Endothelial cell (in vitro differentiated cells): Measurements from ENCODE around the gene ZNF593. TPM values are rescaled to one million over a fixed set of nuclear protein-coding genes. Genes with fewer than 3 reads are reported as not detected.

Source experiments
- DNase-seq: peaks from one replicate; pipeline ENCODE4 v3.0.0; 2021; ENCODE audit warnings: low spot score
- H3K27ac Mint-ChIP-seq: one replicate; pipeline ENCODE4 v1.8.0; 2021; ENCODE audit warnings: mixed read lengths, inconsistent platforms; ENCODE audit not compliant: unreplicated experiment
- H3K27me3 Mint-ChIP-seq: one replicate; pipeline ENCODE4 v1.8.0; 2021; ENCODE audit warnings: mild to moderate bottlenecking, moderate library complexity, mixed read lengths, inconsistent platforms; ENCODE audit not compliant: unreplicated experiment
- H3K36me3 Mint-ChIP-seq: one replicate; pipeline ENCODE4 v1.8.0; 2021; ENCODE audit warnings: mild to moderate bottlenecking, low read depth, mixed read lengths, inconsistent platforms; ENCODE audit not compliant: unreplicated experiment
- H3K4me1 Mint-ChIP-seq: one replicate; pipeline ENCODE4 v1.8.0; 2021; ENCODE audit warnings: mild to moderate bottlenecking, mixed read lengths, inconsistent platforms; ENCODE audit not compliant: unreplicated experiment
- H3K4me3 Mint-ChIP-seq: one replicate; pipeline ENCODE4 v1.8.0; 2021; ENCODE audit warnings: mild to moderate bottlenecking, mixed read lengths, inconsistent platforms; ENCODE audit not compliant: unreplicated experiment
- H3K9me3 Mint-ChIP-seq: one replicate; pipeline ENCODE4 v1.8.0; 2021; ENCODE audit warnings: mixed read lengths, inconsistent platforms; ENCODE audit not compliant: unreplicated experiment
- CTCF ChIP-seq: fragments of 200-600 bp; sonication (generic); IDR thresholded peaks from one replicate; pipeline ENCODE4 v1.5.0; 2021; ENCODE audit warnings: antibody characterized with exemption; ENCODE audit not compliant: unreplicated experiment
- total RNA-seq: library from RNA; stranded (reverse); fragmentation: NEBNext Ultra II Directional; extraction: Animal tissue kit (Norgen Biotek cat#: 25700); gene quantifications from one replicate; pipeline ENCODE4 v1.2.1, GENCODE V29; 2021; ENCODE audit not compliant: unreplicated experiment

Gene ZNF593
- total RNA-seq, 1 donor from 2014 or later: 17.9 TPM

GRCh38 chr1:26158271-26158907 is 11.3 kb upstream of the ZNF593 start:
- Mint-ChIP-seq H3K36me3 (no peaks in the 10 kb centered on the region), H3K9me3 (no peaks in the 10 kb centered on the region), H3K4me1 (peaks cover 55% of the 10 kb centered on the region), H3K4me3 (peak overlapping the region; percentile 92), H3K27ac (no peak overlapping the region), H3K27me3 (peaks cover 21% of the 10 kb centered on the region)
- no peak for TF ChIP-seq CTCF
- DNase-seq: no peak

GRCh38 chr1:26158908-26159742 is 10.6 kb upstream of the ZNF593 start, which contains the start of gene FAM110D:
TSS of gene FAM110D (plus strand) at chr1:26159079. CDS start at chr1:26161292, 2,213 bp downstream.
- no peak for TF ChIP-seq CTCF
- H3K27ac Mint-ChIP-seq: peak within 1 kb of the TSS; percentile 52
- no peaks in the 10 kb centered on the region for H3K9me3 Mint-ChIP-seq
- H3K4me1 Mint-ChIP-seq: peaks cover 59% of the 10 kb centered on the region
- peak; percentile 50 for DNase-seq
- peaks cover 19% of the 10 kb centered on the region for H3K27me3 Mint-ChIP-seq
- peak within 1 kb of the TSS; percentile 92 for H3K4me3 Mint-ChIP-seq
- H3K36me3 Mint-ChIP-seq: peaks cover 3% of the 10 kb centered on the region

- TF ChIP-seq CTCF: no peak
- Mint-ChIP-seq H3K27ac (peak overlapping the region; percentile 52), H3K9me3 (no peaks in the 10 kb centered on the region)
Measured at GRCh38 chr1:26159743-26160039, 10.0 kb upstream of the ZNF593 start.

GRCh38 chr1:26160527-26161414 is 8.9 kb upstream of the ZNF593 start:
- H3K27me3 Mint-ChIP-seq: peaks cover 21% of the 10 kb centered on the region
- H3K36me3 Mint-ChIP-seq: peaks cover 3% of the 10 kb centered on the region
- H3K4me3 Mint-ChIP-seq: peak overlapping the region; percentile 92
- no peak for DNase-seq
- peaks cover 60% of the 10 kb centered on the region for H3K4me1 Mint-ChIP-seq
- no peaks in the 10 kb centered on the region for H3K9me3 Mint-ChIP-seq
- H3K27ac Mint-ChIP-seq: no peak overlapping the region
- no peak for TF ChIP-seq CTCF

More at GRCh38 chr1:26159743-26160039, 10.0 kb upstream of the ZNF593 start:
- Mint-ChIP-seq H3K4me3 (peak overlapping the region; percentile 92), H3K4me1 (peaks cover 60% of the 10 kb centered on the region), H3K27me3 (peaks cover 19% of the 10 kb centered on the region), H3K36me3 (peaks cover 3% of the 10 kb centered on the region)
- no peak for DNase-seq
